Activated naive CD8-positive, alpha-beta T cell treated with anti-CD3 and anti-CD28 coated beads, Interleukin-2, amount 10 ng/mL, durations not matched to agents 7 days and 5 days (primary cell): ENCODE results near the gene MICB. TPM values are rescaled to one million over a fixed set of nuclear protein-coding genes. Genes with fewer than 3 reads are reported as not detected.

ENCODE experiments used
- ATAC-seq: fragments of 150-1000 bp; cut with Tn5 transposase; one replicate; pipeline ENCODE4 v1.10.0; 2021; ENCODE audit warnings: low read depth, moderate library complexity
- POLR2A ChIA-PET: fragments of 350-600 bp; sonication (Branson Sonifier 250); formaldehyde crosslinking; loops from one replicate; lab custom pipeline; 2021; ENCODE audit warnings: antibody characterized with exemption; lab: Charles Lee
- DNase-seq: peaks from one replicate; pipeline ENCODE4 v3.0.0; 2021
- H3K27ac Mint-ChIP-seq: one replicate; pipeline ENCODE4 v1.8.0; 2022; ENCODE audit warnings: mild to moderate bottlenecking, mixed read lengths
- H3K27me3 Mint-ChIP-seq: one replicate; pipeline ENCODE4 v1.8.0; 2022; ENCODE audit warnings: mild to moderate bottlenecking, moderate library complexity, mixed read lengths
- H3K36me3 Mint-ChIP-seq: one replicate; pipeline ENCODE4 v1.8.0; 2021; ENCODE audit warnings: mild to moderate bottlenecking, mixed read lengths
- H3K4me1 Mint-ChIP-seq: one replicate; pipeline ENCODE4 v1.8.0; 2021; ENCODE audit warnings: mixed read lengths
- H3K4me3 Mint-ChIP-seq: one replicate; pipeline ENCODE4 v1.8.0; 2022; ENCODE audit warnings: mild to moderate bottlenecking, moderate library complexity, mixed read lengths
- H3K9me3 Mint-ChIP-seq: one replicate; pipeline ENCODE4 v1.8.0; 2021; ENCODE audit warnings: mixed read lengths
- total RNA-seq, 2 experiments: library from RNA; stranded (reverse); gene quantifications; one replicate each; pipeline ENCODE4 v1.2.3, GENCODE V29; 2021

MICB gene
- total RNA-seq, 2 experiments from 2014 or later: 41.5 to 42.8 TPM

- Mint-ChIP-seq H3K36me3 (peaks cover 33% of the 10 kb centered on the region), H3K27ac (no peak overlapping the region), H3K9me3 (no peaks in the 10 kb centered on the region), H3K4me3 (no peak overlapping the region), H3K27me3 (no peaks in the 10 kb centered on the region), H3K4me1 (peaks cover 16% of the 10 kb centered on the region)
- ATAC-seq (peak; percentile 24), DNase-seq (no peak)
- POLR2A ChIA-PET: interaction anchor here (0.5 to 3.5 kb wide), 4 partner anchors 11 to 129 kb away, joined by 3 to 27 read pairs (median 4); partner anchors contain the start of gene DDX39B
Observed at GRCh38 chr6:31529329-31530150, 31.6 kb downstream of the MICB start.

- Mint-ChIP-seq H3K27ac (no peak overlapping the region), H3K36me3 (peaks cover 44% of the 10 kb centered on the region), H3K9me3 (no peaks in the 10 kb centered on the region), H3K27me3 (no peaks in the 10 kb centered on the region), H3K4me3 (no peak overlapping the region), H3K4me1 (peaks cover 22% of the 10 kb centered on the region)
- POLR2A ChIA-PET: no interaction called here
- DNase-seq (no peak), ATAC-seq (no peak)
Observed at GRCh38 chr6:31530659-31531058, 32.7 kb downstream of the MICB start.

- H3K36me3 Mint-ChIP-seq: peaks cover 49% of the 10 kb centered on the region
- H3K27ac Mint-ChIP-seq: no peak overlapping the region
- H3K9me3 Mint-ChIP-seq: no peaks in the 10 kb centered on the region
- POLR2A ChIA-PET: interaction anchor here (1.8 kb wide), 1 partner anchor 34 kb away, joined by 6 read pairs; the partner anchor contains the start of gene MICB
- H3K4me3 Mint-ChIP-seq: no peak overlapping the region
- ATAC-seq: no peak
- no peak for DNase-seq
- H3K4me1 Mint-ChIP-seq: peaks cover 27% of the 10 kb centered on the region
- no peaks in the 10 kb centered on the region for H3K27me3 Mint-ChIP-seq
Observed at GRCh38 chr6:31531162-31531561, 33.2 kb downstream of the MICB start.

- H3K9me3 Mint-ChIP-seq: no peaks in the 10 kb centered on the region
- H3K4me1 Mint-ChIP-seq: peaks cover 34% of the 10 kb centered on the region
- ATAC-seq: no peak
- peaks cover 52% of the 10 kb centered on the region for H3K36me3 Mint-ChIP-seq
- no peaks in the 10 kb centered on the region for H3K27me3 Mint-ChIP-seq
- no peak overlapping the region for H3K27ac Mint-ChIP-seq
- DNase-seq: no peak
- H3K4me3 Mint-ChIP-seq: no peak overlapping the region
- POLR2A ChIA-PET: interaction anchor here (1.8 kb wide), 1 partner anchor 35 kb away, joined by 6 read pairs; the partner anchor contains the start of gene MICB
Observed at GRCh38 chr6:31531771-31532643, 34.1 kb downstream of the MICB start.

GRCh38 chr6:31532644-31533454 lies 34.9 kb downstream of the MICB start:
- POLR2A ChIA-PET: interaction anchor here (1.8 kb wide), 1 partner anchor 36 kb away, joined by 6 read pairs; the partner anchor contains the start of gene MICB
- no peaks in the 10 kb centered on the region for H3K9me3 Mint-ChIP-seq
- peak overlapping the region; percentile 56 for H3K27ac Mint-ChIP-seq
- ATAC-seq (no peak), DNase-seq (no peak)
- H3K36me3 Mint-ChIP-seq: peaks cover 56% of the 10 kb centered on the region
- peaks cover 37% of the 10 kb centered on the region for H3K4me1 Mint-ChIP-seq
- no peaks in the 10 kb centered on the region for H3K27me3 Mint-ChIP-seq
- H3K4me3 Mint-ChIP-seq: no peak overlapping the region

- Mint-ChIP-seq H3K27me3 (no peaks in the 10 kb centered on the region), H3K27ac (no peak overlapping the region), H3K9me3 (no peaks in the 10 kb centered on the region), H3K4me1 (peaks cover 41% of the 10 kb centered on the region), H3K4me3 (no peak overlapping the region), H3K36me3 (peaks cover 57% of the 10 kb centered on the region)
- DNase-seq: no peak
- ATAC-seq: no peak
- POLR2A ChIA-PET: interaction anchor here (0.9 kb wide), 1 partner anchor 39 kb away, joined by 3 read pairs; no protein-coding TSS in a partner anchor
Observed at GRCh38 chr6:31533455-31533841, 35.5 kb downstream of the MICB start.

- H3K4me3 Mint-ChIP-seq: no peak overlapping the region
- H3K27me3 Mint-ChIP-seq: no peaks in the 10 kb centered on the region
- DNase-seq (no peak), ATAC-seq (no peak)
- POLR2A ChIA-PET: interaction anchor here (0.9 kb wide), 1 partner anchor 39 kb away, joined by 3 read pairs; no protein-coding TSS in a partner anchor
- H3K9me3 Mint-ChIP-seq: no peaks in the 10 kb centered on the region
- H3K36me3 Mint-ChIP-seq: peaks cover 63% of the 10 kb centered on the region
- peaks cover 45% of the 10 kb centered on the region for H3K4me1 Mint-ChIP-seq
- no peak overlapping the region for H3K27ac Mint-ChIP-seq
Observed at GRCh38 chr6:31534011-31534410, 36.1 kb downstream of the MICB start.

GRCh38 chr6:31534521-31535040 lies 36.6 kb downstream of the MICB start:
- H3K27me3 Mint-ChIP-seq: no peaks in the 10 kb centered on the region
- H3K9me3 Mint-ChIP-seq: no peaks in the 10 kb centered on the region
- peaks cover 69% of the 10 kb centered on the region for H3K36me3 Mint-ChIP-seq
- POLR2A ChIA-PET: no interaction called here
- no peak overlapping the region for H3K27ac Mint-ChIP-seq
- peaks cover 51% of the 10 kb centered on the region for H3K4me1 Mint-ChIP-seq
- DNase-seq (no peak), ATAC-seq (no peak)
- no peak overlapping the region for H3K4me3 Mint-ChIP-seq

- H3K4me3 Mint-ChIP-seq: no peak overlapping the region
- peaks cover 59% of the 10 kb centered on the region for H3K4me1 Mint-ChIP-seq
- peak overlapping the region; percentile 13 for H3K27ac Mint-ChIP-seq
- H3K27me3 Mint-ChIP-seq: no peaks in the 10 kb centered on the region
- peaks cover 71% of the 10 kb centered on the region for H3K36me3 Mint-ChIP-seq
- no peak for ATAC-seq
- no peak for DNase-seq
- POLR2A ChIA-PET: interaction anchor here (0.6 kb wide), 1 partner anchor 7 kb away, joined by 3 read pairs; no protein-coding TSS in a partner anchor
- no peaks in the 10 kb centered on the region for H3K9me3 Mint-ChIP-seq
Observed at GRCh38 chr6:31535538-31536324, 37.8 kb downstream of the MICB start.

GRCh38 chr6:31538805-31539400 lies 41.0 kb downstream of the MICB start:
- POLR2A ChIA-PET: interaction anchor here (1.0 to 3.9 kb wide), 3 partner anchors 10 to 44 kb away, joined by 4 to 27 read pairs (median 10); partner anchors contain the start of genes MCCD1 and MICB
- Mint-ChIP-seq H3K27me3 (no peaks in the 10 kb centered on the region), H3K36me3 (peaks cover 54% of the 10 kb centered on the region), H3K9me3 (no peaks in the 10 kb centered on the region), H3K4me3 (peak overlapping the region; percentile 95), H3K4me1 (peaks cover 56% of the 10 kb centered on the region), H3K27ac (peak overlapping the region; percentile 72)
- ATAC-seq (no peak), DNase-seq (no peak)

GRCh38 chr6:31540640-31541039 lies 42.7 kb downstream of the MICB start:
- H3K9me3 Mint-ChIP-seq: no peaks in the 10 kb centered on the region
- POLR2A ChIA-PET: interaction anchor here (0.6 to 3.9 kb wide), 24 partner anchors 12 to 431 kb away, joined by 3 to 55 read pairs (median 6); partner anchors contain the start of genes BAG6, C6orf47, CLIC1 and DXO
- H3K36me3 Mint-ChIP-seq: peaks cover 41% of the 10 kb centered on the region
- DNase-seq: no peak
- H3K4me1 Mint-ChIP-seq: peaks cover 46% of the 10 kb centered on the region
- peak overlapping the region; percentile 87 for H3K27ac Mint-ChIP-seq
- peak overlapping the region; percentile 95 for H3K4me3 Mint-ChIP-seq
- no peaks in the 10 kb centered on the region for H3K27me3 Mint-ChIP-seq
- no peak for ATAC-seq
